Right lobe of liver (tissue), 6 donors: ENCODE measurements around the gene CRIP3. TPM values are rescaled to one million over a fixed set of nuclear protein-coding genes. Genes with fewer than 3 reads are reported as not detected.

Experiments
- ATAC-seq, 4 donors: fragments of 200-7000 bp; cut with Tn5 transposase; one replicate each; pipeline ENCODE4 v1.9.1; 2020; ENCODE audit warnings: mild to moderate bottlenecking in 4 of 4, moderate library complexity in 4 of 4
- DNase-seq, 3 donors: peaks; one replicate each; pipeline ENCODE4 v3.0.0-alpha.2; 2020
- H3K27ac ChIP-seq, 3 donors: fragments of 200-600 bp; one replicate each; pipeline ENCODE4 v1.8.0; 2022
- H3K27me3 ChIP-seq, 2 donors: fragments of 200-600 bp; one replicate each; pipeline ENCODE4 v1.8.0; 2022
- H3K36me3 ChIP-seq, 4 donors: fragments of 200-600 bp; sonication (generic) in 1 of 4; one replicate each; pipeline versions ENCODE4 v1.5.1 to v1.8.0; 2017 to 2022; ENCODE audit warnings: control low read depth in 1 of 4
- H3K4me1 ChIP-seq, 4 donors: fragments of 200-600 bp; sonication (generic) in 1 of 4; one replicate each; pipeline versions ENCODE4 v1.5.1 to v1.8.0; 2017 to 2022; ENCODE audit warnings: control low read depth in 1 of 4
- H3K4me3 ChIP-seq, 3 donors: fragments of 200-600 bp; one replicate each; pipeline ENCODE4 v1.8.0; 2022
- H3K9me3 ChIP-seq, 4 donors: fragments of 200-600 bp; sonication (generic) in 1 of 4; one replicate each; pipeline versions ENCODE4 v1.5.1 to v1.8.0; 2017 to 2022; ENCODE audit warnings: control low read depth in 1 of 4
- POLR2A ChIP-seq: fragments of 450-650 bp; IDR thresholded peaks from one replicate; pipeline ENCODE4 v1.6.1; 2017; ENCODE audit warnings: antibody characterized with exemption, mild to moderate bottlenecking
- WGBS: methylation state at CpG from one replicate; pipeline ENCODE4 v1.1.6; 2018; ENCODE audit warnings: low coverage, low lambda C conversion rate; ENCODE audit not compliant: insufficient coverage; ENCODE audit errors: missing lambda C conversion rate; 5-methylcytosine and 5-hydroxymethylcytosine counted together
- intact Hi-C, 2 donors: fragments of 100-400 bp; cut with DNase I; formaldehyde crosslinking; loops; one replicate each; pipeline versions ENCODE4 v1.11.2 to v1.14.1; 2022
- total RNA-seq, 6 experiments: library from RNA; depleted of rRNA in 2 of 6; stranded (reverse); fragments of >200 nt in 2 of 6; fragmentation: NEBNext Ultra II Directional in 3 of 6; extraction: Animal tissue kit (Norgen Biotek cat#: 25700) in 3 of 6; gene quantifications; one replicate each; pipeline versions ENCODE4 v1.1.0 to v1.2.4, GENCODE V29; 2016 to 2023
- TF ChIP-seq, protein P1 (sequence below), 4 donors: fragments of 200-600 bp in 3 of 4; fragments of 450-650 bp in 1 of 4; IDR thresholded peaks; one replicate each; pipeline versions ENCODE4 v1.5.1 to v1.8.0; 2016 to 2022; ENCODE audit warnings: antibody characterized with exemption in 4 of 4, mild to moderate bottlenecking in 2 of 4
- donor health status: DM: no; HTN: yes; CAD: no.
- donor health status: DM: no; HTN: no; CAD: no.
- donor health status: DM: no; HTN: no; CAD: no.
- donor health status: DM: no; HTN: yes; CAD: no.
- donor health status: DM: no; HTN: yes; CAD: no.

Gene CRIP3
- total RNA-seq, 6 experiments from 2014 or later: 2.1 to 7.9 (median 5.2) TPM

DNA sequence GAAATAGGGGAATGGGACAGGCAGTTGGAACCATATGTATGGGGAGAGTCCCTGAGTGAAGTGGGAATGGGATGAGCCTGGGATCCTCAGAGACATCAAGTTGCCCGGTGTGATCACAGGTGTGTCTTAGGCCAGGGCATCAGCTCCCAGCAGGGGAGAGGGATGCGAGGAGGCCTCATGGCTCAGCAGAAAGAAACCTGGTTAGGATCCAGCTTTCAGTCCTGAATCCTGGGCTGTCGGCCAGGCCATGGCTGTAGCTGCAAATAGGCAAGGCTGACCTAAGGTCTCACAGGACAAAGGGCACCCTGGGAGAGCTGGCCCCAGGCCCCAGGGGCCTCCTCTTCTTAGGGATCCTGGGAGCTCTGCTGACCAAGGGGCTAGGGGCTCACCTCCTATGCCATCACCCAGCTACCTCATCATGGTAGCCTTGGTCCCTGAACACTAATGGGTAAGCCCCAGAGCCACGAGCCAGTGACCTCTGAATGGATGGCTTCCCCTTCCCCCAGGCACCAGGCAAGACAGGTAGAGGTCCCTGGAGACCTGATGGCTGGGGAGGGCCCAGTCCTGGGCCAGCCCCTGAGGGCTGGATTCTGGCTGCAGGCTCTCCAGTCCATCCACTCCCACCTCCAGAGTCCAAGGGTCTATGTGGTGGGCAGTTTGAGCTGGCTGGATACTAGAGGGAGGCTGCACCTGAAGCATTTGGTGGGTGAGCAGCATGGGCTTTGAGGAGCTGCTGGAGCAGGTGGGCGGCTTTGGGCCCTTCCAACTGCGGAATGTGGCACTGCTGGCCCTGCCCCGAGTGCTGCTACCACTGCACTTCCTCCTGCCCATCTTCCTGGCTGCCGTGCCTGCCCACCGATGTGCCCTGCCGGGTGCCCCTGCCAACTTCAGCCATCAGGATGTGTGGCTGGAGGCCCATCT, 10.7 kb downstream of the CRIP3 start, which contains the start of gene SLC22A7:
Gene SLC22A7, plus strand, starts transcription at position 617 of the 921 bp plus-strand sequence. Its CDS starts 99 bp downstream, at position 716.
- TF ChIP-seq, protein P1, sequence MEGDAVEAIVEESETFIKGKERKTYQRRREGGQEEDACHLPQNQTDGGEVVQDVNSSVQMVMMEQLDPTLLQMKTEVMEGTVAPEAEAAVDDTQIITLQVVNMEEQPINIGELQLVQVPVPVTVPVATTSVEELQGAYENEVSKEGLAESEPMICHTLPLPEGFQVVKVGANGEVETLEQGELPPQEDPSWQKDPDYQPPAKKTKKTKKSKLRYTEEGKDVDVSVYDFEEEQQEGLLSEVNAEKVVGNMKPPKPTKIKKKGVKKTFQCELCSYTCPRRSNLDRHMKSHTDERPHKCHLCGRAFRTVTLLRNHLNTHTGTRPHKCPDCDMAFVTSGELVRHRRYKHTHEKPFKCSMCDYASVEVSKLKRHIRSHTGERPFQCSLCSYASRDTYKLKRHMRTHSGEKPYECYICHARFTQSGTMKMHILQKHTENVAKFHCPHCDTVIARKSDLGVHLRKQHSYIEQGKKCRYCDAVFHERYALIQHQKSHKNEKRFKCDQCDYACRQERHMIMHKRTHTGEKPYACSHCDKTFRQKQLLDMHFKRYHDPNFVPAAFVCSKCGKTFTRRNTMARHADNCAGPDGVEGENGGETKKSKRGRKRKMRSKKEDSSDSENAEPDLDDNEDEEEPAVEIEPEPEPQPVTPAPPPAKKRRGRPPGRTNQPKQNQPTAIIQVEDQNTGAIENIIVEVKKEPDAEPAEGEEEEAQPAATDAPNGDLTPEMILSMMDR (IDR thresholded peaks at IDR 0.05): no peak
- TF ChIP-seq POLR2A: peak; percentile 83
- Histone ChIP-seq H3K4me1 (peaks cover 0 to 36% (median 10%) of the 10 kb centered on the region in 4 donors), H3K36me3 (peaks cover 0 to 34% (median 10%) of the 10 kb centered on the region in 4 donors), H3K27ac (peak within 1 kb of the TSS; percentile 73 to 81 (median 75)), H3K4me3 (peak within 1 kb of the TSS; percentile 66 to 99 (median 90)), H3K27me3 (no peaks in the 10 kb centered on the region), H3K9me3 (no peaks in the 10 kb centered on the region)
- WGBS: 45% methylated on average over 2 of the region's 10 CpGs
- intact Hi-C loops: no loop called here
- DNase-seq (peak; percentile 91 to 96 (median 94)), ATAC-seq (peak; percentile 80 to 94 (median 88))

DNA sequence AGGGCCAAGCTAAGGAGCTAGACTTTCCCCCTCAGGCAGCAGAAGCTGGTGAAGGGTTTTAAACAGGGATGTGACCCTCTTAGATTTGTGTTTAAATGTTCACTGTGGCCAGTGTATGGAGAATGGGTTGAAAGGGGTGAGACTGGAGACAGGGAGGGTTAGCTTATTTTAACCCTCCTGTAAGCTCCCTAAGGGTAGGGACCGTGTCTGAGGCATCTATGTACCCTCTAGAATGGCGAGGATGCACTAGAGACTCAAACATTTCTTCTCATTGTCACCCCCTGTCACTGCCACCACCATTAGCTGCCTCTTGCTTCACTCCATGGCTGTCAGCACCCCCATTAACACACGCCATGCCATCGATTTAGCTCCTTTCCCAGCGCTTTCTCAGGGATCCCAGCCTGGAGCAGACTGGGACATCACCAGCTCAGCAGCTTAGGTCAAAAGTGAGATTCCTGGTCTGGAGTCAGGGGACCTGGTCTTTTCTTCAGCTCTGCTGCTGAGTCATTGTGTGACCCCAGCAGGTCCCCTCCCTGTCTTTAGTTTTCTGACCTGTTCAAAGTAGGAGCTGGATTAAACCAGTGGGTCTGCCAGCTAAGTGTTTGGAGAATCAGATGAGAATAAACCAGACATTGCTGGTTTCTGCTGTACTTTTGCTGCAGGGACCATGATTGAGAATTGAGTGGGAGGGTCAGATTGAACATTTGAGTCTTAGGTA, 11.7 kb downstream of the CRIP3 start:
- H3K27ac ChIP-seq: peak overlapping the region in 2 of 3 donors; percentile 38 to 81
- H3K27me3 ChIP-seq: no peaks in the 10 kb centered on the region
- H3K9me3 ChIP-seq: no peaks in the 10 kb centered on the region
- DNase-seq (no peak), ATAC-seq (no peak)
- intact Hi-C loops: no loop called here
- H3K36me3 ChIP-seq: peaks cover 0 to 24% (median 5%) of the 10 kb centered on the region in 4 donors
- TF ChIP-seq, protein P1 (IDR thresholded peaks at IDR 0.05): no peak
- no peak for TF ChIP-seq POLR2A
- H3K4me3 ChIP-seq: no peak overlapping the region
- WGBS: 89% methylated on average over 3 of the region's 5 CpGs
- peaks cover 0 to 31% (median 10%) of the 10 kb centered on the region in 4 donors for H3K4me1 ChIP-seq

DNA sequence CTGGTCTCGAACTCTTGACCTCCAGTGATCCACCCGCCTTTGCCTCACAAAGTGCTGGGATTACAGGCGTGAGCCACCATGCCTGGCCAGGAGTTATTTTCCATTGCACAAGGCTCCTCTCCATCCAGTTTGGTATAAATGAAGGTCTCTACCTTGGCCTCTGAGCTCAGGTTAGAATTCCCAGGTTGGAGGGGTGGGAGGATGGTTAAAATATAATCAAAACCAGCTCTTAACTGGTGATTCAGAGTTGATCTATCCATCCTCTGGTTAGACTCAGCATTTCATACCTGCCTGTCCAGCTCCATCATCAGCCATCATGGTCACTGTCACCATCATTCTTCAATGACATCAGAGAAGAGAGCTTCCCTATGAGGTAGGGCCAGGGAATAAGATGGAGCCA, 13.2 kb downstream of the CRIP3 start:
- 78% methylated on average over 3 of the region's 3 CpGs for WGBS
- Histone ChIP-seq H3K9me3 (no peaks in the 10 kb centered on the region), H3K27ac (no peak overlapping the region), H3K27me3 (no peaks in the 10 kb centered on the region), H3K4me1 (peaks cover 0 to 28% (median 10%) of the 10 kb centered on the region in 4 donors), H3K36me3 (peaks cover 0 to 9% (median 0%) of the 10 kb centered on the region in 4 donors), H3K4me3 (no peak overlapping the region)
- no peak for ATAC-seq
- intact Hi-C loops: no loop called here
- no peak for DNase-seq
- TF ChIP-seq, protein P1 (IDR thresholded peaks at IDR 0.05): no peak
- no peak for TF ChIP-seq POLR2A

DNA sequence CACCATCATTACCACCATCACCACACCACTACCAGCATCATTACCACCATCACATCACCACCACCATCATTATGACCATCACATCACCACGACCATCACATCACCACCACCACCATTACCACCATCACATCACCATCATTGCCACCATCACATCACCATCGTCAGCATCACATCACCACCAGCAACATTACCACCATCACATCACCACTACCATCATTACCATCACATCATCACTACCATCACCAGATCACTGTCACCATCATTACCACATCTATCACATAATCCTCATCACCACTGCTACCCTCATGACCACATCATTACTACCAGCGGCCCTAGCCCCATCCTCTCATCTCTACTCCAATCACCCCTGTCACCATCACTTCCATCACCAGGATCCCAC, 14.1 kb downstream of the CRIP3 start:
- no peaks in the 10 kb centered on the region for H3K9me3 ChIP-seq
- intact Hi-C loops: no loop called here
- H3K4me1 ChIP-seq: peaks cover 0 to 22% (median 11%) of the 10 kb centered on the region in 4 donors
- DNase-seq (no peak), ATAC-seq (no peak)
- TF ChIP-seq, protein P1 (IDR thresholded peaks at IDR 0.05): no peak
- TF ChIP-seq POLR2A: no peak
- WGBS: 93% methylated on average over 3 of the region's 3 CpGs
- no peaks in the 10 kb centered on the region for H3K36me3 ChIP-seq
- H3K27ac ChIP-seq: no peak overlapping the region
- no peak overlapping the region for H3K4me3 ChIP-seq
- no peaks in the 10 kb centered on the region for H3K27me3 ChIP-seq
